Limb (tissue), 2 donors: ENCODE data around the gene TF.
"Not testable (repeated sequence)": the region's sequence is repeated elsewhere in the genome, so short reads cannot be mapped to it uniquely, and the experiment has no call there.

ENCODE experiments used
- DNase-seq, 2 donors: peaks; one replicate each; pipeline ENCODE4 v3.0.0-alpha.2; 2016; ENCODE audit errors: extremely low spot score in 2 of 2

Gene TF

GRCh38 chr3:133763797-133764683, 17.8 kb downstream of the TF start:
- DNase-seq: peak in 1 of 2 donors; percentile 80

DNA sequence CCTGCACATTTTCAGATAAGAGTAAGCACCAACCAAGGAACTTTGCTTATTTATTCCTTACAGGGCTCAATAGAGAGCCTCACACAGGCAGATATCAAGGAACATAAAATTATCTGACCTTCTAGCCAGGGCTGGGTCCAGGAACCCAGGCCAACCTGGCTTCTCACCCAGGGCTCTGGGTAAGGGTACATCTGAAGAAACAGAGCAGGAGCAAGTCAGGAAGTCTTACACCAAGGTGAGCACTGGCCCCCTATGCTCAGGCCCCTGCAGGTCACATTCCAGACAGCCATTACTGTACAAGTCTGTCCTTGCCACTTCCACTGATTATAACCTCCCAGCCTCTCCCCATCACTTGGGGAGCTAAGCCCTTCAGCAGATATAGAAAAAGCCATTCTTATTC, 19.1 kb downstream of the TF start:
- DNase-seq: no peak

DNA sequence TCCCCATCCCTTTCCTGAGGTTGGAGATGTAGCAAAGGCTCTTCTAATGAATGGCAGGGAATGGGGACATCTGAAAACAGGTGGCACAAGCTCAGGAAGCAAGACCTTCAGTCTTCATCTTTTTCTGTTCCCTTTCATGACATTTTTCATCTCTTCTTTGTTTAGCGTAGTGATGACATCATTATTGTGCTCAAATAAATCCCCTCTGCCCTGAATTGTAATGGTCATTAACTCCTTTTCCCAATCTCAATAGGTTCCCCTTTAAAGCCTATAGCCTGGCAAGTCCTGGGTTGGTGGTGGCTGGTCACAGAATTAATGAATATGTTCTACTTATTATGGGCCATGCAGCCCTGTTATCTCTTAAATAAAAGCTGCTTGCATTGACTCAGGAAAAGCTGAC, 21.4 kb downstream of the TF start:
- no peak for DNase-seq

DNA sequence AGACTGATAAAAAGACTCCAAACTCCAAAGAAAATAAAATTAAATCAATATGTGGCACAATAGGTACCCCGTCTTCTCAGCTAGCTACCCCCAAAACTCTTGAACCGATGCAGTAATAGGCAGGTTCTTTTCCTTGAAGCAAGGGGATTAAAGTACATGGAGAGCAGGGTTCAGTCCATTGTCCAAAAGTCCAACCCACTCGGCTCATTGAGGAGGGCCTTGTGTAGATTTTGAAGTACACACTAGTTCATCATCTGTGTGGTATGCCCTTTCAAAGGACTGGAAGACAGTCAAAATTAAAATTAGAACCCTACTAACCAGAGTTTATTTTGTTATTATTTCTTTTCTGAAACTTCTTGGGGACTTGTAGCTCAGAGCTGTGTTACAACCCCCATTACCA, 23.3 kb downstream of the TF start:
- DNase-seq: no peak

GRCh38 chr3:133773732-133774131, 27.5 kb downstream of the TF start:
- no peak for DNase-seq

GRCh38 chr3:133775309-133775708, 29.1 kb downstream of the TF start:
- no peak for DNase-seq

GRCh38 chr3:133775835-133776234, 29.6 kb downstream of the TF start:
- DNase-seq: no peak

DNA sequence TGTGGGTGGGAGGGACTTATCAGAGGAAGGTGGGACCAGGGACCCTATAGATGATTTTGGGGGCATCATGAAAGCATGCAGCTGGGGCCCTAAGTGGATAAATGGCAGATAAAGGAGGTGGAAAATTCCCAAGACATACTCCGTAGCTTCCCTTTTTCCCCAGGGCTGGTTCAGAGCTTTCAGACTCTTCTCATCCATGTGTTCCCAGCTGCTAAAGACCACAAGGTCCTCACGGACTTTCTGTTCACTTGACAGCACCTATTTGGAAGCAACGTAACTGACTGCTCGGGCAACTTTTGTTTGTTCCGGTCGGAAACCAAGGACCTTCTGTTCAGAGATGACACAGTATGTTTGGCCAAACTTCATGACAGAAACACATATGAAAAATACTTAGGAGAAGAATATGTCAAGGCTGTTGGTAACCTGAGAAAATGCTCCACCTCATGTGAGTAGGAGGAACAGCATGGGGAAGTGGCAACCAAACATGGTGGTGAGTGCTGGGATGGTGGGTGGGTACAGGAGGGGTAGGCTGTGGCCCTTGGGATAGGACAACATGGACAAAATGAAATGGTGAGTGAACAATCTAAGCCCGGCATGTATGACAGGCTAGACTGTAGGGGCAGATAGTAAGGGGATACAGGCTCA, 30.7 kb downstream of the TF start:
- DNase-seq: no peak

DNA sequence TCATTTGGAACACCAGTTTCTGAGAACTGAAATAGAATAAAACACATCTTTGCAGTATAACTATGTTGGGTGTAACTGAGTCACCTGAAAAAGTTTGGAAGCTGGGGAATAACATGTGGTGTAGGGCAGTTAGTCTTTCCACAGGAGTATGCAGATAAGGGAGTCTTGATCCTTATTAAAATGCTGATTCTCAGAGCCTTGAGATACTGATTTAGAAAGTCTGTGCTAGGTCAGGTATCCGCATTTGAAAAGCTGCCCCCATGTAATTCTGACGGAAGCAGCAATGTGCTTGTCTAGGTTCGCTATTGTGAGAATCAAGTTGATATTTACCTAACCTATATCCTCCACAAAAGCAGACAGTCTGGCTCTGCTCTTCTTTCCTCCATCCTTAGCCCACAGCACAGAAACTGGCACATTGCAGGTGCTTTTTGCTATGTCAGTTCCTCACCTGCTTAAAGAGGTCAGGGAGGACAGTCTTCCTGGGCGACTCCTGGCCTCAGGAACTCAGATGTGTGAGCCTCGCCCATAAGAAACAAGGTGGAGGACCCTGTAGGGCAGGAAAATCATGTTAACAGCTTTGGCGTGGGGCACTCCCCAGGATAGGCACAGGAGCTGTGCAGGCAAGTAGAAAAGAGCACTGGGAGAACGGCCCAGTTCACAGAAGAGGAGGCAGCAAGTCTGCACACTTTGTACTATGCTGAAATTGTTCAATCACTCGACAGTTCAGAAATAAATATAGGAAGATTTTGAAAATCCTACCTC, 31.8 kb downstream of the TF start:
- no peak for DNase-seq

GRCh38 chr3:133779626-133780203, 33.5 kb downstream of the TF start:
- no peak for DNase-seq

DNA sequence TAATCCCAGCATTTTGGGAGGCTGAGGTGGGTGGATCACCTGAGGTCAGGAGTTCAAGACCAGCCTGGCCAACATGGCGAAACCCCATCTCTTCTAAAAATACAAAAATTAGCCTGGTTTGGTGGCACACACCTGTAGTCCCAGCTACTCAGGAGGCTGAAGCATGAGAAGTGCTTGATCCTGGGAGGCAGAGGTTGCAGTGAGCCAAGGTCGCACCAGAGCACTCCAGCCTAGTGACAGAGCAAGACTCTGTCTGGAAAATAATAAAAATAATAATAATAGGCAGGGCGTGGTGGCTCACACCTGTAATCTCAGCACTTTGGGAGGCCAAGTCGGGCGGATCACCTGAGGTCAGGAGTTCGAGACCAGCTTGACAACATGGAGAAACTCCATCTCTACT, 34.6 kb downstream of the TF start:
- DNase-seq: not testable (repeated sequence)

GRCh38 chr3:133781570-133781969, 35.4 kb downstream of the TF start:
- no peak for DNase-seq

DNA sequence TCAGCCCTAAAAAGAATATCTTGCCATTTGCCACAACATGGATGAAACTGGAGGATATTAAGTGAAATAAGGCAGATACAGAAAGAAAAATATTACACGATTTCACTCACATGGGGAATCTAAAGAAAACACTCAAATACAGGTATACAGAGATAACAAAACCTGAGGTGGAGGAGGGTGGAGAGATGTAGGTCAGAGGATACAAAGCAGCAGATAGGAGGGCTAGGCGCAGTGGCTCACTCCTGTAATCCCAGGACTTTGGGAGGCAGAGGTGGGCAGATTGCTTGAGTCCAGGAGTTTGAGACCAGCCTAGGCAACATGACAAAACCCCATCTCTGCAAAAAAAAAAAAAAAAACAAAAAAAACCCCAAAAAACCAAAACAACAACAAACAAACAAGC, 36.3 kb downstream of the TF start:
- no peak for DNase-seq

DNA sequence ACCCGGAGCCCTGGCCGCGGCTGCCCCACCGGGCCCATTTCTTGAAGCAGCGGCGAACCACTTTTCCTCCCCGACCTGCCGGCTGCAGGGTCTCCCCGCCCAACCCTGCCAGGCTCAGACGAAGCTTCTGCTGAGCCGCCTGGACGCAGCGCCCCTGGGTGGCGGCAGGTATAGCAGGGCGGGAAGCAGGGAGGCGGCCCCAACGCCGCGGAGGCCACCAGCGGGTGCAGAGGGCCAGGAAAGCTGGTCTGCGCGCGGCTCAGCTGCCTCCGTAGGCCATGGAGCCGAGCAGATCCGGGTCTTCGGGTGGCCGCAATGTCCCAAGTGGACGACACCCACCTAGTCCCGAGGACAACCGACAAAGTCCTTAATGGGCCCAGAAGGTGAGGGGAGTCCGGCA, 37.6 kb downstream of the TF start:
- no peak for DNase-seq

GRCh38 chr3:133788024-133788423, 41.8 kb downstream of the TF start:
- DNase-seq: no peak

DNA sequence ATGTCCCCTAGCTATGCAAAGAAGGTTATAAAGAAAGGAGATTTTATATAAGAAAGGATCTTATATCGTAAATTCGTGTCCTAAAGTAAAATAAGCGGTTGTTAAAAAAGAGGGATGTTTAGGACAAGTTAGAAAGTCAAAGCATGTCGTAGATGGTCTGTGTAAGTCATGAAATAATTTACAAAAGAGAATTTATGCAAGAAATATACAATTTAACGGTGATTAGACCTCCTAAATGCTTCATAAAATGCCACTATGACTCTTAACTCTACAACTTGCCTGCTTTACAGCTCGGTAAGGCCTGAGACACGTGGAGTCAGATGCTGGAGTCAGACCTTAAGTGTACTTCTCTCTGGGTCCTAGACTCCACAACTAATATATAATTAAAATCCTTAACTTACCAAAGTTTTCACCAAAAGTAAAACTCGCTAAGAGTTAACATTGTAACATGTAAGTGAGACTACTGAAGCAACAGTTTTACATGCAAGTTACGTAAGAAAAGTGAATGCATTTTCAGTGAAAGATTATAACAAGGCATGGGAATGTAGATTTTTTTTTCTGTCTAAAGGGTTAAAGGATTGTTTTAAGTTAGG, 46.1 kb downstream of the TF start:
- no peak for DNase-seq

DNA sequence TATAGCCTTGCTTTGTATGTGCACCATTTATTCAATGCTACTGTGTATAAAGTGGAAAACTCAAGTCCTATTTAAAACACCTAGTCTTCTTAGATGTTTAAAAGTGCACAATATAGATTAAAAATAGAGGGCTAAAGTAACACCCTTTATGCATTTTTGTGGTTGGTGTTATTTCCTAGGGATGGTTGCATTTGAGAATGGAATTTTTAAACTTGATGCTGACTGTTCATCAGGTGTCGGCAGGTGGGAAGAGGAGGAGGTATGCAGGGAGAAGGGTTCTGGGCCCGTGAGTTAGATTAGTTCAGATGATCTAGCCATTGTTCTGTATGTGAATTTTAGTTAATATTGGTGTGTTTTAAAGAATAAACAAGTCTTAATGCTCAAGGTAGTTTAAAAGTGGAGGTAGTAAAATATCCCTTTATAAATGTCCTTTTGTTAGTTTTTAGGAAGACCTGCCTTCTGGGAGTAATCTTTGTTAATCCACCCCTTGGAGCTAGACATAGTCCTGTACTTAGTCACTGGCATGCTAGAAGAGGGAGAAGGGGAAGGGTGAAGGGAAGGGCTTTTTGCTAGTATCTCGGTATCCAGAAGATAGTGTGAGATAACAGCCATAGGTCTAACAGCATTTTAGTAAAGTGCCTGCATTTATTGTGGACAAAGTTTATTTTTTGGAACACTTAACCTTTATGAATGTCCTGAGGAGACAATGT, 51.4 kb downstream of the TF start:
- no peak for DNase-seq

- DNase-seq: no peak
Measured at GRCh38 chr3:133799794-133800585, 53.8 kb downstream of the TF start.

GRCh38 chr3:133803469-133803868, 57.3 kb downstream of the TF start:
- no peak for DNase-seq

- DNase-seq: no peak
Measured at GRCh38 chr3:133804896-133805295, 58.7 kb downstream of the TF start.
